Activated CD8-positive, alpha-beta T cell treated with anti-CD3 and anti-CD28 coated beads for 36 hours (primary cell): ENCODE results near the gene SERP2. TPM values are rescaled to one million over a fixed set of nuclear protein-coding genes. Genes with fewer than 3 reads are reported as not detected.

Source experiments
- ATAC-seq: fragments of 200-7000 bp; cut with Tn5 transposase; one replicate; pipeline ENCODE4 v1.10.0; 2021; ENCODE audit warnings: mild to moderate bottlenecking, moderate library complexity
- CTCF ChIA-PET: fragments of 350-600 bp; sonication (Branson Sonifier 250); formaldehyde crosslinking; loops from one replicate; lab custom pipeline; 2021; ENCODE audit warnings: antibody characterized with exemption; lab: Charles Lee
- POLR2A ChIA-PET: fragments of 350-600 bp; sonication (Branson Sonifier 250); formaldehyde crosslinking; loops from one replicate; lab custom pipeline; 2021; ENCODE audit warnings: antibody characterized with exemption; lab: Charles Lee
- DNase-seq: peaks from one replicate; pipeline ENCODE4 v3.0.0-alpha.2; 2020
- H3K27ac Mint-ChIP-seq: one replicate; pipeline ENCODE4 v1.8.0; 2021; ENCODE audit warnings: mild to moderate bottlenecking, mixed read lengths
- H3K27me3 Mint-ChIP-seq: one replicate; pipeline ENCODE4 v1.8.0; 2021; ENCODE audit warnings: mixed read lengths
- H3K36me3 Mint-ChIP-seq: one replicate; pipeline ENCODE4 v1.8.0; 2021; ENCODE audit warnings: low read depth, mixed read lengths
- H3K4me1 Mint-ChIP-seq: one replicate; pipeline ENCODE4 v1.8.0; 2021; ENCODE audit warnings: low read depth, mixed read lengths
- H3K4me3 Mint-ChIP-seq: one replicate; pipeline ENCODE4 v1.8.0; 2021; ENCODE audit warnings: mild to moderate bottlenecking, moderate library complexity, mixed read lengths
- H3K9me3 Mint-ChIP-seq: one replicate; pipeline ENCODE4 v1.8.0; 2021; ENCODE audit warnings: mixed read lengths
- CTCF ChIP-seq: fragments of 200-600 bp; IDR thresholded peaks from one replicate; pipeline ENCODE4 v1.8.0; 2022; ENCODE audit warnings: antibody characterized with exemption, mild to moderate bottlenecking
- intact Hi-C: fragments of 100-400 bp; cut with micrococcal nuclease; formaldehyde crosslinking; loops from one replicate; pipeline ENCODE4 v1.10.0; 2022
- total RNA-seq, 2 experiments: library from RNA; stranded (reverse); gene quantifications; one replicate each; pipeline ENCODE4 v1.2.3, GENCODE V29; 2021

Gene SERP2
- total RNA-seq, 2 experiments from 2014 or later, result 0.63 to 1.1 TPM

- ChIA-PET POLR2A (no interaction called here), CTCF (interaction anchor here (0.7 kb wide), 1 partner anchor 523 kb away, joined by 3 read pairs; no protein-coding TSS in a partner anchor)
- intact Hi-C loops, result no loop called here
- ATAC-seq (no peak), DNase-seq (no peak)
- H3K4me1 Mint-ChIP-seq, result peaks cover 12% of the 10 kb centered on the region
- H3K36me3 Mint-ChIP-seq, result no peaks in the 10 kb centered on the region
- no peak overlapping the region for H3K4me3 Mint-ChIP-seq
- peaks cover 4% of the 10 kb centered on the region for H3K27me3 Mint-ChIP-seq
- H3K9me3 Mint-ChIP-seq, result no peaks in the 10 kb centered on the region
- H3K27ac Mint-ChIP-seq, result no peak overlapping the region
- no peak for TF ChIP-seq CTCF
These were observed 57.5 kb downstream of the SERP2 start for GRCh38 chr13:44431150-44431549.

GRCh38 chr13:44432650-44433049 lies 59.0 kb downstream of the SERP2 start:
- TF ChIP-seq CTCF, result no peak
- H3K27ac Mint-ChIP-seq, result no peak overlapping the region
- CTCF ChIA-PET, result no interaction called here
- no peaks in the 10 kb centered on the region for H3K36me3 Mint-ChIP-seq
- H3K9me3 Mint-ChIP-seq, result no peaks in the 10 kb centered on the region
- no peak for ATAC-seq
- no peak overlapping the region for H3K4me3 Mint-ChIP-seq
- peaks cover 9% of the 10 kb centered on the region for H3K27me3 Mint-ChIP-seq
- POLR2A ChIA-PET, result interaction anchor here (0.8 kb wide), 1 partner anchor 279 kb away, joined by 3 read pairs; no protein-coding TSS in a partner anchor
- no peak for DNase-seq
- intact Hi-C loops, result no loop called here
- peaks cover 18% of the 10 kb centered on the region for H3K4me1 Mint-ChIP-seq

GRCh38 chr13:44433863-44434765 lies 60.5 kb downstream of the SERP2 start:
- DNase-seq, result no peak
- Mint-ChIP-seq H3K4me3 (peak overlapping the region; percentile 11), H3K36me3 (no peaks in the 10 kb centered on the region), H3K9me3 (no peaks in the 10 kb centered on the region), H3K4me1 (peaks cover 18% of the 10 kb centered on the region), H3K27ac (no peak overlapping the region), H3K27me3 (peaks cover 9% of the 10 kb centered on the region)
- no peak for TF ChIP-seq CTCF
- intact Hi-C loops, result no loop called here
- CTCF ChIA-PET, result interaction anchor here (0.7 to 11.8 kb wide), 2 partner anchors 527 to 553 kb away, joined by 3 to 149 read pairs; no protein-coding TSS in a partner anchor
- ATAC-seq, result no peak
- POLR2A ChIA-PET, result interaction anchor here (1.0 to 1.5 kb wide), 2 partner anchors 19 to 160 kb away, joined by 3 to 8 read pairs; no protein-coding TSS in a partner anchor

- no peak for DNase-seq
- ATAC-seq, result no peak
- H3K27me3 Mint-ChIP-seq, result peaks cover 9% of the 10 kb centered on the region
- H3K27ac Mint-ChIP-seq, result no peak overlapping the region
- ChIA-PET POLR2A (interaction anchor here (1.0 to 1.5 kb wide), 3 partner anchors 20 to 262 kb away, joined by 3 to 8 read pairs (median 3); no protein-coding TSS in a partner anchor), CTCF (interaction anchor here (0.7 to 11.8 kb wide), 6 partner anchors 9 to 554 kb away, joined by 3 to 149 read pairs (median 4); no protein-coding TSS in a partner anchor)
- no peaks in the 10 kb centered on the region for H3K36me3 Mint-ChIP-seq
- peaks cover 18% of the 10 kb centered on the region for H3K4me1 Mint-ChIP-seq
- no peaks in the 10 kb centered on the region for H3K9me3 Mint-ChIP-seq
- intact Hi-C loops, result loop anchor here (5.0 kb wide), 2 partner anchors 242 to 292 kb away; no protein-coding TSS in a partner anchor
- no peak for TF ChIP-seq CTCF
- peak overlapping the region; percentile 76 for H3K4me3 Mint-ChIP-seq
These were observed 61.1 kb downstream of the SERP2 start for GRCh38 chr13:44434766-44435141.
